IMR-90 (cell line): ENCODE measurements around the gene AFAP1L1. TPM values are rescaled to one million over a fixed set of nuclear protein-coding genes. Genes with fewer than 3 reads are reported as not detected.

Experiments used
- ATAC-seq: fragments of 200-7000 bp; cut with Tn5 transposase; 2 replicates; pipeline ENCODE4 v1.9.1; 2020; ENCODE audit warnings: low read depth, mild to moderate bottlenecking, moderate library complexity
- BruUV-seq: library from RNA; stranded (reverse); fragments of 400-500 nt; replicated peaks from 2 replicates; lab custom pipeline; 2021; lab: Mats Ljungman, UMichigan
- CTCF ChIA-PET: fragments of 300-600 bp; formaldehyde crosslinking; extraction: SDS; loops from one replicate; lab custom pipeline; 2021; ENCODE audit warnings: antibody characterized with exemption; lab: Yijun Ruan, JAX
- POLR2A ChIA-PET: fragments of 300-600 bp; sonication (Branson Sonifier 250); formaldehyde crosslinking; loops from one replicate; lab custom pipeline; 2022; ENCODE audit warnings: antibody characterized with exemption; ENCODE audit not compliant: unreplicated experiment; lab: Charles Lee
- DNase-seq: peaks from one replicate; pipeline ENCODE4 v3.0.0; 2013
- H2AFZ ChIP-seq: replicated peaks from 2 replicates; pipeline ENCODE3; 2013; ENCODE audit warnings: low read length, mild to moderate bottlenecking; ENCODE audit not compliant: poor library complexity
- H2AK5ac ChIP-seq: 2 replicates; pipeline ENCODE4 v1.6.1; 2013; ENCODE audit warnings: low read depth, low read length, inconsistent platforms
- H2AK9ac ChIP-seq: replicated peaks from 2 replicates; pipeline ENCODE3; 2013; ENCODE audit warnings: mild to moderate bottlenecking, low read depth, low read length, moderate library complexity; ENCODE audit not compliant: poor library complexity
- H2BK120ac ChIP-seq: 2 replicates; pipeline ENCODE4 v1.6.1; 2013; ENCODE audit warnings: low read depth, low read length, inconsistent platforms
- H2BK15ac ChIP-seq: 3 replicates; pipeline ENCODE4 v1.6.1; 2013; ENCODE audit warnings: low read depth, low read length, inconsistent platforms
- H2BK20ac ChIP-seq: 2 replicates; pipeline ENCODE4 v1.6.1; 2013; ENCODE audit warnings: low read depth, mild to moderate bottlenecking, inconsistent platforms, low read length, moderate library complexity
- H2BK5ac ChIP-seq: 2 replicates; pipeline ENCODE4 v1.6.1; 2013; ENCODE audit warnings: mild to moderate bottlenecking, low read depth, low read length, inconsistent platforms; ENCODE audit not compliant: poor library complexity, severe bottlenecking
- H3K14ac ChIP-seq: replicated peaks from 2 replicates; pipeline ENCODE4 v1.6.1; 2013; ENCODE audit warnings: low read depth, low read length, inconsistent platforms
- H3K18ac ChIP-seq: 2 replicates; pipeline ENCODE4 v1.6.1; 2013; ENCODE audit warnings: low read depth, low read length, control low read depth
- H3K23ac ChIP-seq: 2 replicates; pipeline ENCODE4 v1.6.1; 2013; ENCODE audit warnings: low read depth, low read length, inconsistent platforms
- H3K27ac ChIP-seq: 2 replicates; pipeline ENCODE4 v1.5.1; 2013; ENCODE audit warnings: mild to moderate bottlenecking, control low read depth, low read length; ENCODE audit not compliant: insufficient read depth
- H3K27me3 ChIP-seq: 2 replicates; pipeline ENCODE4 v1.6.1; 2013; ENCODE audit warnings: low read length; ENCODE audit not compliant: control insufficient read depth, insufficient read depth
- H3K36me3 ChIP-seq: 2 replicates; pipeline ENCODE4 v1.6.1; 2013; ENCODE audit warnings: low read length, mixed read lengths; ENCODE audit not compliant: control insufficient read depth, insufficient read depth
- H3K4ac ChIP-seq: 2 replicates; pipeline ENCODE4 v1.6.1; 2013; ENCODE audit warnings: low read depth, low read length, inconsistent platforms
- H3K4me1 ChIP-seq: 2 replicates; pipeline ENCODE4 v1.6.1; 2013; ENCODE audit warnings: low read length, mixed read lengths; ENCODE audit not compliant: control insufficient read depth, insufficient read depth
- H3K4me2 ChIP-seq: 2 replicates; pipeline ENCODE4 v1.6.1; 2013; ENCODE audit warnings: low read depth, mild to moderate bottlenecking, control low read depth, low read length, moderate library complexity
- H3K4me3 ChIP-seq: 2 replicates; pipeline ENCODE4 v1.5.1; 2013; ENCODE audit warnings: low read depth, mild to moderate bottlenecking, control low read depth, low read length, moderate library complexity; ENCODE audit not compliant: insufficient read depth
- H3K56ac ChIP-seq: 2 replicates; pipeline ENCODE4 v1.6.1; 2013; ENCODE audit warnings: low read length, inconsistent platforms; ENCODE audit not compliant: insufficient read depth; ENCODE audit errors: extremely low read depth
- H3K79me1 ChIP-seq, 2 experiments: 2 replicates each; pipeline ENCODE4 v1.6.1; 2013; ENCODE audit warnings: low read length in 2 of 2, inconsistent platforms in 1 of 2, low read depth in 1 of 2
- H3K9ac ChIP-seq: 2 replicates; pipeline ENCODE4 v1.6.1; 2013; ENCODE audit warnings: low read depth, low read length, control low read depth
- H3K9me1 ChIP-seq: 2 replicates; pipeline ENCODE4 v1.6.1; 2013; ENCODE audit warnings: low read length, inconsistent platforms; ENCODE audit not compliant: insufficient read depth
- H3K9me3 ChIP-seq: 2 replicates; pipeline ENCODE4 v1.6.1; 2013; ENCODE audit warnings: low read length; ENCODE audit not compliant: control insufficient read depth, insufficient read depth
- H4K20me1 ChIP-seq: 2 replicates; pipeline ENCODE4 v1.6.1; 2013; ENCODE audit warnings: low read length, inconsistent platforms; ENCODE audit not compliant: insufficient read depth
- H4K5ac ChIP-seq: 2 replicates; pipeline ENCODE4 v1.6.1; 2013; ENCODE audit warnings: mild to moderate bottlenecking, low read depth, low read length, control low read depth
- H4K8ac ChIP-seq, 2 experiments: 2 replicates each; pipeline ENCODE4 v1.6.1; 2013; ENCODE audit warnings: low read depth in 2 of 2, low read length in 2 of 2, control low read depth in 1 of 2, inconsistent platforms in 1 of 2
- H4K91ac ChIP-seq: 2 replicates; pipeline ENCODE4 v1.6.1; 2013; ENCODE audit warnings: low read depth, low read length, inconsistent platforms; ENCODE audit not compliant: insufficient read depth
- CEBPB ChIP-seq: IDR thresholded peaks from 2 replicates; pipeline ENCODE4 v1.6.1; 2012; ENCODE audit warnings: low read depth, low read length, improper control_type of control experiment
- CHD1 ChIP-seq: IDR thresholded peaks from 2 replicates; pipeline ENCODE4 v1.6.1; 2012; ENCODE audit warnings: low read depth, low read length, improper control_type of control experiment
- CTCF ChIP-seq: conservative IDR thresholded peaks from 2 replicates; pipeline ENCODE4 v1.5.1; 2012; ENCODE audit warnings: mild to moderate bottlenecking, low read depth, low read length, improper control_type of control experiment
- FOS ChIP-seq: fragments of 150-350 bp; IDR thresholded peaks from 2 replicates; pipeline ENCODE4 v1.6.1; 2016; ENCODE audit warnings: low read depth, low read length
- MAZ ChIP-seq: IDR thresholded peaks from 2 replicates; pipeline ENCODE4 v1.6.1; 2012; ENCODE audit warnings: low read depth, mild to moderate bottlenecking, low read length, improper control_type of control experiment, moderate library complexity, borderline replicate concordance
- MXI1 ChIP-seq: IDR thresholded peaks from 2 replicates; pipeline ENCODE4 v1.6.1; 2012; ENCODE audit warnings: low read depth, mild to moderate bottlenecking, low read length, moderate library complexity, borderline replicate concordance
- NFE2L2 ChIP-seq: fragments of 150-350 bp; IDR thresholded peaks from 2 replicates; pipeline ENCODE4 v1.6.1; 2016; ENCODE audit warnings: low read depth, mild to moderate bottlenecking, low read length
- POLR2A ChIP-seq: IDR thresholded peaks from 2 replicates; pipeline ENCODE4 v1.6.1; 2012; ENCODE audit warnings: mild to moderate bottlenecking, low read depth, low read length
- RAD21 ChIP-seq: IDR thresholded peaks from 2 replicates; pipeline ENCODE4 v1.6.1; 2012; ENCODE audit warnings: low read length, improper control_type of control experiment
- RFX5 ChIP-seq: IDR thresholded peaks from 2 replicates; pipeline ENCODE4 v1.8.0; 2012; ENCODE audit warnings: low read depth, mild to moderate bottlenecking, low read length, moderate library complexity
- SMC3 ChIP-seq: fragments of 150-350 bp; IDR thresholded peaks from 2 replicates; pipeline ENCODE4 v1.6.1; 2016; ENCODE audit warnings: low read depth, mild to moderate bottlenecking, antibody characterized with exemption, low read length, moderate library complexity
- WGBS, 2 experiments: methylation state at CpG; one replicate each; pipeline versions ENCODE4 v1.1.5 to v1.1.7; 2013; ENCODE audit warnings: missing lambda C conversion rate in 2 of 2; ENCODE audit not compliant: insufficient read length in 1 of 2; ENCODE audit errors: extremely low coverage in 2 of 2; 5-methylcytosine and 5-hydroxymethylcytosine counted together
- dilution Hi-C: fragments of 300-500 bp; cut with HindIII; formaldehyde crosslinking; loops from one replicate; pipeline ENCODE4 v1.14.3; 2018; ENCODE audit warnings: low sequenced_read_pairs; ENCODE audit not compliant: unreplicated experiment
- in situ Hi-C: fragments of 300-500 bp; cut with MboI; formaldehyde crosslinking; loops from 3 replicates; pipeline ENCODE4 v1.14.3; 2019; ENCODE audit warnings: low sequenced_read_pairs, inconsistent platforms, mixed read lengths
- intact Hi-C: fragments of 100-400 bp; cut with micrococcal nuclease; formaldehyde crosslinking; loops from 2 replicates; pipeline ENCODE4 v1.10.0; 2022
- polyA plus RNA-seq, 3 experiments: library from polyadenylated mRNA; depleted of rRNA; stranded (reverse); fragments of >200 nt; gene quantifications; 2 replicates each; pipeline ENCODE4 v1.2.3, GENCODE V29; 2012; ENCODE audit warnings: low replicate concordance in 1 of 3
- total RNA-seq: library from RNA; depleted of rRNA; stranded (reverse); fragments of >200 nt; gene quantifications from 2 replicates; pipeline ENCODE4 v1.2.3, GENCODE V29; 2012

AFAP1L1 gene
- total and polyA plus RNA-seq, 2 of the 4 experiments (the other 2 are of a cell fraction): 3.3 to 5.7 TPM

GRCh38 chr5:149381261-149381985 is 109.8 kb downstream of the AFAP1L1 start (continued):
- TF ChIP-seq FOS (no peak), CHD1 (no peak)

GRCh38 chr5:149381986-149382338 is 110.3 kb downstream of the AFAP1L1 start:
- peak; percentile 66 for DNase-seq
- Histone ChIP-seq H3K4me2 (no peak overlapping the region), H3K27me3 (no peaks in the 10 kb centered on the region), H2BK5ac (no peak overlapping the region), H3K56ac (no peak overlapping the region), H3K79me1 (peaks cover 2 to 5% of the 10 kb centered on the region in 2 experiments; a peak in 1 of 4 replicates), H2AK9ac (peak overlapping the region; percentile 65), H2AK5ac (peak overlapping the region; percentile 71; the same call in 1 of the 2 replicates), H4K8ac (peak overlapping the region; percentile 55 to 86; a peak in 2 of 4 replicates), H4K20me1 (no peaks in the 10 kb centered on the region), H3K18ac (no peak overlapping the region), H4K91ac (peak overlapping the region; percentile 87; the same call in 1 of the 2 replicates), H3K36me3 (no peaks in the 10 kb centered on the region), H2AFZ (peak overlapping the region; percentile 58), H3K9ac (0 out of 2 replicates have a peak overlapping the region, but pooled peaks have one; percentile 43), H3K9me3 (no peaks in the 10 kb centered on the region), H3K4me1 (peaks cover 22% of the 10 kb centered on the region), H3K27ac (peak overlapping the region; percentile 50; the same call in 1 of the 2 replicates), H3K4ac (peak overlapping the region; percentile 85; the same call in 1 of the 2 replicates), H3K23ac (no peak overlapping the region), H3K4me3 (no peak overlapping the region), H3K9me1 (0 out of 2 replicates have a peak, but pooled peaks cover 2% of the 10 kb centered on the region), H2BK15ac (peak overlapping the region; percentile 48; the same call in 2 of the 3 replicates), H2BK20ac (no peak overlapping the region; the same call in 1 of the 2 replicates), H4K5ac (peak overlapping the region; percentile 86; the same call in 1 of the 2 replicates), H3K14ac (no peak overlapping the region), H2BK120ac (peak overlapping the region; percentile 74; the same call in 1 of the 2 replicates)
- CTCF ChIA-PET: interaction anchor here (0.6 to 3.2 kb wide), 10 partner anchors 14 to 183 kb away, joined by 3 to 19 read pairs (median 3); no protein-coding TSS in a partner anchor
- peak; percentile 93 for ATAC-seq
- in situ Hi-C loops: no loop called here
- no TSS peak for BruUV-seq
- POLR2A ChIA-PET: no interaction called here
- intact Hi-C loops: loop anchor here (1.0 to 2.0 kb wide), 4 partner anchors 26 to 237 kb away; no protein-coding TSS in a partner anchor
- dilution Hi-C loops: no loop called here
- peak; percentile 87 for TF ChIP-seq MAZ
- no peak for TF ChIP-seq RFX5
- no peak for TF ChIP-seq CEBPB
- TF ChIP-seq CTCF: peak; percentile 92
- no peak for TF ChIP-seq FOS
- TF ChIP-seq SMC3: peak; percentile 98
- TF ChIP-seq MXI1: no peak
- no peak for TF ChIP-seq CHD1
- no peak for TF ChIP-seq POLR2A
- peak; percentile 90 for TF ChIP-seq RAD21
- TF ChIP-seq NFE2L2: no peak
- no CpG with 5 or more reads among the region's 16 CpGs for WGBS, 2 experiments
